Activated T-helper 1 cell treated with anti-CD3 and anti-CD28 coated beads, Interleukin-12 subunit alpha, Interleukin-12 subunit beta, Interleukin-2, Interleukin-4 antibody, amounts not matched to agents 30 ng/mL and 10 ng/mL and 1 ng/mL, durations not matched to agents 14 hours and 24 hours and 36 hours (primary cell): ENCODE measurements around the gene COL1A1. TPM values are rescaled to one million over a fixed set of nuclear protein-coding genes. Genes with fewer than 3 reads are reported as not detected.

Experiments used
- DNase-seq: peaks from one replicate; pipeline ENCODE4 v3.0.0; 2021; ENCODE audit warnings: low spot score
- H3K27ac Mint-ChIP-seq: one replicate; pipeline ENCODE4 v1.8.0; 2021; ENCODE audit warnings: mild to moderate bottlenecking, mixed read lengths
- H3K27me3 Mint-ChIP-seq: one replicate; pipeline ENCODE4 v1.8.0; 2022; ENCODE audit warnings: mild to moderate bottlenecking, moderate library complexity, mixed read lengths; ENCODE audit not compliant: insufficient read depth
- H3K36me3 Mint-ChIP-seq: one replicate; pipeline ENCODE4 v1.8.0; 2021; ENCODE audit warnings: low read depth, mixed read lengths
- H3K4me1 Mint-ChIP-seq: one replicate; pipeline ENCODE4 v1.8.0; 2021; ENCODE audit warnings: low read depth, mixed read lengths
- H3K4me3 Mint-ChIP-seq: one replicate; pipeline ENCODE4 v1.8.0; 2021; ENCODE audit warnings: mild to moderate bottlenecking, moderate library complexity, mixed read lengths
- H3K9me3 Mint-ChIP-seq: one replicate; pipeline ENCODE4 v1.8.0; 2021; ENCODE audit warnings: mixed read lengths
- intact Hi-C: fragments of 100-400 bp; cut with micrococcal nuclease; formaldehyde crosslinking; loops from one replicate; pipeline ENCODE4 v1.15.1; 2024
- total RNA-seq: library from RNA; stranded (reverse); gene quantifications from 2 replicates; pipeline ENCODE4 v1.2.3, GENCODE V29; 2022

Gene COL1A1
- total RNA-seq, 1 donor from 2014 or later = 2.0 TPM

DNA sequence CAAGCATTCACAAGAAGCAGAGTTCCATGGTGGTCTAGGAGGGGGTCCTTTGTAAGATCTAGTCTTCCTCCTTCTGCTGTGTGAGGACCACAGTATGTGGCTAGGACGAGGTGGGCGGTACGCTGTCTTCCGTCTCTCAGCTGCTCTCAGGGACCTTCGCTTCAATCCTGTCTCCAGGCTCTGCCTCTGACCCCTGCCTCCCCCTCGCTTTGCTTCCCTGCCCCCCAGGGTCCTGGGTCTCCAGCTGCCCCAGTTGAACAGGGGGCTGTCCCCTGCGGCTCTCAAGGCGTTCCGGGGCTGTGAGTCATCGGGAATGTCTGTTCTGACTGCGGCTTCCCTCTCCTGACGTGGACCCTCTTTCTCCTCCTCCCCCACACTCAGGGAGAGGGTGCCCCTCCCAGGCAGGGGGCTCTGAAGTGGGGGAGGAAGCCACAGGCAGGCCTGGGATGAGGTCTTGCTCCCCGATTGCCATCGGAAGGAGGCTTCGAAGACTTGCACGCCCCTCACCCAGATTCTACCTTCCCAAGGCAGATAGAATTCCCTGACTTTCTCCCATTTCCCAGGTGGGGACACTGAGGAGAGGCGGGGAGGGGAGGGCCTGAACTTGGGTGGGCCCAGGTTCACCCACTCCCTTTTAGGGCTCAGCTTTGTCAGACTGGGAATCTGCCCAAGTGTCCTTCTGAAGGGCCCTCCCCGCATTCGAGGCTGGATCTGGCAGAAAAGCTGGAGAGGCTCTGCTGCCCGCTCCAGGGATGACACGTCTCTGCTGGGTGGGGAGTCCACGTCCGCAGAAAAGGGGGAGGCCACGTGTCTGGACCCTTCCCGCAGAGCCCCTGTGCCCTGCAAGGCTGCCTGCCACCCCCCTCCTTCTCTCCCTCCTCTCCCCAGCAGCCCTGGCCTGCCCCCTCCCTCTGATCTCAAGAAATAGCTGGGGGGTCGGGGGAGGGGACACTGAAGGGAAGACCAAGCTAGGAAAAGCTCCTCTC is 9.1 kb upstream of the COL1A1 start:
- intact Hi-C loops = no loop called here
- H3K9me3 Mint-ChIP-seq = no peaks in the 10 kb centered on the region
- H3K4me1 Mint-ChIP-seq = peaks cover 17% of the 10 kb centered on the region
- no peaks in the 10 kb centered on the region for H3K36me3 Mint-ChIP-seq
- H3K27ac Mint-ChIP-seq = no peak overlapping the region
- no peak overlapping the region for H3K4me3 Mint-ChIP-seq
- H3K27me3 Mint-ChIP-seq = peaks cover 35% of the 10 kb centered on the region
- DNase-seq = no peak

DNA sequence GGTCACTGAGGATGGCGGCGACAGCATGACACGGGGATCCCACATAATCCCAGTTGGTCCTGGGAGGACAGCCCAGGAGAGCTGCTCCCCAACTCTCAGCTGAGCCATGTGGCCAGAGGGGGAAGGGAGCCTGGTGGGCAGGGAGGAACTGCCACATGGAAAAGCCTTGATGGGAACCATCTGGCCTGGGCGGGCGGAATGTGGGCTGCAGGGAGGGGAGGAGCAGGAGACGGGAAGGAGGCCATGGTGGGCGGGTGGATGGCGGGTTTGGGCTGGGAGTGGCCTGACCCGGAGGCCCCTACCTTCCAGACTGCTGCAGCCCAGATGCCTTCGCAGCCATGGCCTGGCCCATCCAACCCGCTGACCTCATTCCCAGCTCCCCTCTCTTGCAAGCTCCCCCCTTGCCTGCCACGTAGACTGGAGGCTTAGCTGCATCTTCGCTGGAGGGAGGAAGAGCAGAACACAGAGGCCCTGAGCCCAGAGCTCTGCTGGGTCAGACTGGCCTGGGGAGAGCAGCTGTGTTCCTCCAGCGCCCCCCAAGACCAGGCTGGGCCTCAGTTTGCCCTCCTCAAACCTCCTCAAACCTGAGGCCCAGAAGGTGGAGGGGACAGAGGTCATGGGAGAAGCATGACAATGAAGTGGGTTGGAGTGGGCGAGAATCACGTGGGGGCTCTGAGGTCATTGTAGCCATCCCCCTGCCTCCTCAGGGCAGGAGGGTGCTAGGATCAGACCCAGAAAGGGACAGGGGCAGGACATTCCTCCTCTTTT is 8.2 kb upstream of the COL1A1 start:
- no peak for DNase-seq
- Mint-ChIP-seq H3K9me3 (no peaks in the 10 kb centered on the region), H3K27me3 (peaks cover 44% of the 10 kb centered on the region), H3K4me3 (no peak overlapping the region), H3K27ac (no peak overlapping the region), H3K4me1 (peaks cover 17% of the 10 kb centered on the region), H3K36me3 (no peaks in the 10 kb centered on the region)
- intact Hi-C loops = no loop called here

DNA sequence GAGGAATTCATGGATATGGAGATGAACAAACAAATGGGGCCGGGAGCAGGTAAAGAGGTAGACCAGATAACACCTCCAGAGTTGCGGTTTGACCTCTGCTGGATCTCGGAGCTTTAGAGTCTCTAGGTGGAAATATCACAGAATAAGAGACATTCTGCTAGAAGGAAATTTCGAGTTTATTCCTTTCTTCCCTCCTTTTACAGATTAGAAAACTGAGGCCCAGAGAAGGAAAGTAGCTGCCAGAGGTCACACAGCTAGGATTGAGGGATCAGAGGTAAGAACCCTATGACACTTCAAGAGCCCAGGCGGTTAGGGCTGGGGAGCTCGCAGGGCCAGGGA is 7.7 kb upstream of the COL1A1 start:
- intact Hi-C loops = no loop called here
- Mint-ChIP-seq H3K4me1 (peaks cover 17% of the 10 kb centered on the region), H3K4me3 (no peak overlapping the region), H3K27me3 (peaks cover 43% of the 10 kb centered on the region), H3K36me3 (no peaks in the 10 kb centered on the region), H3K27ac (no peak overlapping the region), H3K9me3 (no peaks in the 10 kb centered on the region)
- DNase-seq = no peak

DNA sequence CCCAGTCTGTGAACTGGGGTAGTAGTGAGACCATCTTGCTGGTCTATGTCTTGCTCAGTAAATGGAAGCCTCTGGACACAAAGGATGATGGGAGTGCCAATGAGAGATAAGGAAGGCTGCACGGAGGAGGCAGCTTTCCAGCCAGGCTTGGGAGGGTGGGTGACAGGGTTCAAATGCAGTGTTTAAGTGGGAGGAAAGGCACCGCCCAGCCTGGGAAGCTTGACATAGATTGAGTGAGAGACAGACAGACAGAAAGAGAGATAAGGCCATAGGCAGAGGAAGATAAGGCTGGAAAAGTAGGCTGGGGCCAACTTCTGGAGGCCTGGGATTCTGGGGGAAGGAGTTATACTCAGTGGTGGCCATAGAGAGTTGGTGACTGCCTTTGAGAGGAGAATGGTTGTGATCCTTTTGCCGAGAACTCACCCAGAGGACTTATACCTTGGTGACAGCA is 7.2 kb upstream of the COL1A1 start:
- Mint-ChIP-seq H3K27me3 (peaks cover 46% of the 10 kb centered on the region), H3K36me3 (no peaks in the 10 kb centered on the region), H3K4me1 (peaks cover 17% of the 10 kb centered on the region), H3K4me3 (no peak overlapping the region), H3K9me3 (no peaks in the 10 kb centered on the region), H3K27ac (no peak overlapping the region)
- no peak for DNase-seq
- intact Hi-C loops = no loop called here

DNA sequence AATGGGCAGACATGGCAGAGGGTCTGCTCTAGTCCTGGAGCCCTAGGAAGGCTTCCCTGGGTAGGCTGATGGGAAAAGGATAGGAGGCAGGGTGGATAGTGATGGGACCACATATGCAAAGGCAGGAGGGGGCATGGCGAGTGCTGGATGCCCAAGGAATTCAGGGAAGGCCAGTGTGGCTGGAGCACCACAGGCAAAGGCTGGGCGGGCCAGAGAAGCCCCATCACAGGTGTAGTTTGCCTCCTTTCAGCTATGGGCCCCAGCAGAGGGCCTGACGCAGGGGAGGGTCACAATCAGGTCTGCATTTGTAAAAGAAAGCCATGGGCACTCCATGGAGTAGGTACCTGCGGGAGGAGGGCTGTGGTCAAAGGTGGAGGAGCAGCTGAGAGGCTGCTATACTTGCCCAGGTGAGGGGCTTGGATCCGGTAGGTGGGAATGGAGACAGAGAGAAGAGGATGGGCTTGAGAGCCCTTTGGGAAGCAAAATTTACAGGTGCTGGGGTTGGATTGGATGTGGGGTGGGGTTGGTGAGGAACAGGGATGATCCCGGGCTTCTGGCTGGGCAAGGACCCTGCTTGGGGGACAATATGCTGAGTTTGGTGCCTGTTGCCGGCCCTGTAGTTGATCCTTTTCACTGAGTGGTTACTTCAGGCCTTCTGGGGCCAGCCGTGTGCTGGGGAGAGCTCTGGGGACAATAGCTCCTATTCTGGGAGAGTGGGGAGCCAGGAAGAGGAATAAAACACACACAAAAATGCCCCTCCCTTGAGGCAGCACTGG is 6.5 kb upstream of the COL1A1 start:
- H3K9me3 Mint-ChIP-seq = no peaks in the 10 kb centered on the region
- H3K4me1 Mint-ChIP-seq = peaks cover 13% of the 10 kb centered on the region
- peaks cover 46% of the 10 kb centered on the region for H3K27me3 Mint-ChIP-seq
- no peak for DNase-seq
- no peak overlapping the region for H3K27ac Mint-ChIP-seq
- no peaks in the 10 kb centered on the region for H3K36me3 Mint-ChIP-seq
- no peak overlapping the region for H3K4me3 Mint-ChIP-seq
- intact Hi-C loops = no loop called here

DNA sequence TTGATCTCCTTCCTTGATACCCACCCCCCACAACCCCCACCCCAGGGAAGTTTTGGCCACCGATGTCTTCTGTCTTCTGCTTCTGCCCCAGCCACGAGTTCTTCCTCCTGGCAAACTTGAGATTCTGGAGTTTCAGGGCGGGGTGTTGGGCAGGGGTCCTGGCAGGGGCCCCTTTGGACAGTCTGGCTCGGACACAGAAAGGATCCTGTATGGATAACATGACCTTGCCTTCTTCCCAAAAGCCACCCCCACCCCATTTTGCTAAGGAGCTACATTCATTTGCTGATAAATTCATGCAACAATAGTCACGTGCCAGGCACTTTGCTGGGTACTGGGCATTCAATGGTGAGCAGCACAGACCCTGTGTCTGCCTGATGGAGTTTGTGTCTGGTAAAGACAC is 5.9 kb upstream of the COL1A1 start:
- Mint-ChIP-seq H3K36me3 (no peaks in the 10 kb centered on the region), H3K4me3 (no peak overlapping the region), H3K27ac (no peak overlapping the region), H3K9me3 (no peaks in the 10 kb centered on the region), H3K27me3 (peaks cover 52% of the 10 kb centered on the region), H3K4me1 (peaks cover 6% of the 10 kb centered on the region)
- no peak for DNase-seq
- intact Hi-C loops = no loop called here

DNA sequence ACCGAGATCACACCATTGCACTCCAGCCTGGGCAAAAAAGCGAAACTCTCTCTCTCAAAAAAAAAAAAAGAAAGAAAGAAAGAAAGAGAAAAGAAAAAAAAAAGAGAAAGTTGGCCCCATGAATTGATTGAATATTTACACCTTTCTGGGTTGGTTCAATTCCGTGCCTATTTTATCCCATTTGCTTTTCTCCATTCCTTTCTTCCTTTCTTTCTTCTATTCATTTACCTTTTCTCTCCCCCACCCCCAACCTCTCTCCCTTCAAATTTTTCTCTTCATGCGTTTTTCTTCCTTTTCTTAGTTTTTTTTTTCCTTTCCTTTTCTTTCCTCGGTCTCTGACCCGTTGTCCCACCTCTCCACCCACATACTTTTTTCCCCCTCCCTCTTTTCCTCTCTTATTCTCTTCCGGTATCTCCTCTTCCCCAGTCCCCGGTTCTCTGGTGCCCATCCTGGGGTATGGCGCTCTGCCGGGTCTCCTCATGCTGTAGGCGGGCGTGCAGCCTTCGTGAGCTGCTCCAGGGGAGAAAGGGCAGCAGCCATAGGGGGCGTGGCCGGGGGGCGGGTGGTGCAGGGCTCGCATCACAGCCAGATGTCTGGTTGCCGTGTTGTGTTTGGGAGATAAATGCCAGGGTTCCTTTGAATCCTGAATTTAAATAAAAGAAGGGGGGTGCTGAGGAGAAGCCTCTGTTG is 5.3 kb upstream of the COL1A1 start:
- no peak overlapping the region for H3K4me3 Mint-ChIP-seq
- no peaks in the 10 kb centered on the region for H3K9me3 Mint-ChIP-seq
- H3K27ac Mint-ChIP-seq = no peak overlapping the region
- peaks cover 5% of the 10 kb centered on the region for H3K4me1 Mint-ChIP-seq
- intact Hi-C loops = no loop called here
- H3K27me3 Mint-ChIP-seq = peaks cover 57% of the 10 kb centered on the region
- H3K36me3 Mint-ChIP-seq = no peaks in the 10 kb centered on the region
- no peak for DNase-seq

DNA sequence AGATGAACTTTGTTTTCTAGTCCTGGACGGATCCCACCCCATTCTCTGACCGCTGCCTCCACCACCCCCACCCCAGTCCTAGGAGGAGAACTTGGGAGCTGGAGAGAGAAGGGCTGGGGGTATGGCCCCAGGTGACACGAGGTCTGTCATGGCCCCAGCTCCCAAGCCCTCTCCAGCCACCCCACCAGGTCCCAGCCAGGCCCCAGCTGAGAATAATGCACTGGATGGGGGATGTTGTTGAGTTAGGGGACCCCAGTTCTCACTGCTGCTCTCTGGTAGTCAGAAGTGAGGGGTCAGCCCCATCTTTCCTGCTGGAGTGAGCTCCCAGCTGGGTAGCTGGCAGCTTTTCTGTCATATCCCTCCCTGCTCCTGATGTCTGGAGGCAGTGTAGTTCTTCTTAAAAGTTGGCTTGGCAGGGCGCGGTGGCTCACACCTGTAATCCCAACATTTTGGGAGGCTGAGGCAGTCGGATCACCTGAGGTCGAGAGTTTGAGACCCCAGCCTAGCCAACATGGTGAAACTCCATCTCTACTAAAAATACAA is 4.6 kb upstream of the COL1A1 start:
- no peak overlapping the region for H3K4me3 Mint-ChIP-seq
- peaks cover 60% of the 10 kb centered on the region for H3K27me3 Mint-ChIP-seq
- intact Hi-C loops = no loop called here
- H3K4me1 Mint-ChIP-seq = peaks cover 9% of the 10 kb centered on the region
- no peaks in the 10 kb centered on the region for H3K9me3 Mint-ChIP-seq
- no peaks in the 10 kb centered on the region for H3K36me3 Mint-ChIP-seq
- DNase-seq = no peak
- H3K27ac Mint-ChIP-seq = no peak overlapping the region

DNA sequence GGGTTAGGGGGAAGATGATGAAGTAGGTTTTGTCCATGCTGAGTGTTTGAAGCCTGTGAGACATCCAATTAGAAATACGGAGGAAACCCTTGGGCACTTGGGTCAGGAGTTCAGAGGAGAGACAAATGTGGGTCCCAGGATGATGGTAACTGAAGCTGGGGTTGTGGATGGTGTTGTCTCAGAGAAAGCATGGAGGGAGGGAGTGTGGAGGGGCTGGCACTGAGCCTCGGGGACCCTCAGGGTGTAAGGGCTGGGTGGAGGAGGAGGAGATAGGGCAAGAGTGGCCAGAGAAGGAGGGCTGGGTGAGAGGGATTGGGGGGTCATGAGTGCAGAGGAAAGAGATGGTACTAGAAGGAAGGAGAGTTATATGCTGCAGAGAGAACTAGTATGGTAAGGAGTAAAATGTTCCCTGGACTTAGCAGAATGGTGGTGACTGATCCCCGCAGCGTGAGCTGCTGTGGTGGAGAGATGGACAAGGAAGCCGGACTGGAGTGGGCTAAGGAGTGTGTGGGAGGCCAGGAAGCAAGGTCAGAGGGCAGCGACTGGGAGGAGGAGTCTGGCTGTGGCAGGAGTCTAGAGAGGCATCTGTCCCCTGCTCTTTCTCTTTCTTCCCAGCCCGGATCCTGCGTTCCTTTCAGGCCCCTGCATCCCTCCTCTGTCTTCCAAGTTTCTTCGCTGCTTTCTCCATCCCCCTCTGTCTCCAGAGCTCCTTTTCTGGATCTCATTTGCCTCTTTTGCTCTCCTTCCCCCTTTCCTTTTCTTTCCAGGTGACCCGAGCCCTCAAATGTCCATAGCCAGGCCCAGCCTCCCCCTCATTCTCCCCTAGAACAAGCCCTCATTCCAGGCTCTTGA is 3.9 kb upstream of the COL1A1 start:
- intact Hi-C loops = no loop called here
- peaks cover 14% of the 10 kb centered on the region for H3K4me1 Mint-ChIP-seq
- peaks cover 66% of the 10 kb centered on the region for H3K27me3 Mint-ChIP-seq
- H3K9me3 Mint-ChIP-seq = no peaks in the 10 kb centered on the region
- H3K4me3 Mint-ChIP-seq = no peak overlapping the region
- H3K27ac Mint-ChIP-seq = no peak overlapping the region
- H3K36me3 Mint-ChIP-seq = no peaks in the 10 kb centered on the region
- no peak for DNase-seq

DNA sequence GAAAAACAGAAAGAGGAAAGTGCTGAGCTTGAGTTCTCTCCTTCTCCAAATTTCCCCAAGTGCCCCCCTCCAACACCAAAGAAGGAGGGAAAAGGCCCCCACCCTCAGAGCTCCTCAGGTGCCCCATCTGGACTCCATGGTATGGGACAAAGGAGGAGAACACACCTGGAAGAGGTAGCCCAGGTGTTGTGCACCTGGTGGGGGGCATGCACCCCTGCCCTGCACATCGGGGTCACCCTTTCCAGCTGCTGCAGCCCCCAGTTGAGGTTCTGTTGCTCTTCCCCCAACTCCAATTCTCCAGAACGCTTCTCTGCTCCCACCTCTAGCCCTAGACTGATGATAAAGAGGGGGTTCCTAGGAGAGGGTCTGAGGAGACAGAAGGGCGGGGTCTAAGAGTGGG is 3.0 kb upstream of the COL1A1 start:
- DNase-seq = no peak
- Mint-ChIP-seq H3K4me3 (no peak overlapping the region), H3K36me3 (no peaks in the 10 kb centered on the region), H3K9me3 (no peaks in the 10 kb centered on the region), H3K4me1 (peaks cover 14% of the 10 kb centered on the region), H3K27ac (no peak overlapping the region), H3K27me3 (peaks cover 71% of the 10 kb centered on the region)
- intact Hi-C loops = no loop called here

DNA sequence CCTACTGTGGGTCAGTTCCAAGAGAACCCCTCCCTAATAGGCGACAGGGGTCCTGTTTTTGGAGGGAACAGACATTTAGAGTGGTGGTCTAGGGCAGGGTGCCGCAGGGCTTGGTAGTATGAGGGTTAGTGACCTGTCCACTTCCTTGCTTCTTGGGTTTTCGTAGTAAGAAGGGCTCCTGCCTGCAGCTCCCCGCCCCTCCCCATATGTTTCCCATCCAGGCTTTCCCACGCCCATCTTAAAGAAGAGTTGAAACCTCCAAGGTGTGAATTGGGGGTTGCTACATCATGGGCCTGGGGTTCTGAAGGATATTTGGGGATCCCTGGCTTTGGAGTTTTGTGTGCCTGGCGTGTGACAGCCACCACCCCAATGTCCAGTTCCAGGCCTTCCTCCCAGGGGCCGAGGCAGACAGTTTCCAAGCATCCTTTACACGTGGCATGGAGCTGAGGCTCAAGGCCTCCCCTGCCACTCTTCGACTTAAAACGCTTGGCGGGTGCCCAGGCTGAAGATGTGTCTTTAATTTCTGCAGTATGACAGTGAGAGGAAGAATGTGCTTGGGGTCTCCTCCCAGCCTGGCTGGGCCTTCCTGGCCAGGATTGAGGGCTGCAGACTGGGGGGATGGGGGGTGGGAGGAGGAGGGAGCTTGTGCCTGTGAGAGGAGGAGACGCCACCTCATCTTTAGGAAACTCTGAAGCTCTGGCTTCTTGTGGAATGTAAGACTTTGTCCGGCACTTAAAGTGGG is 2.3 kb upstream of the COL1A1 start:
- Mint-ChIP-seq H3K27ac (no peak overlapping the region), H3K9me3 (no peaks in the 10 kb centered on the region), H3K4me3 (no peak overlapping the region), H3K27me3 (peaks cover 69% of the 10 kb centered on the region), H3K36me3 (no peaks in the 10 kb centered on the region), H3K4me1 (peaks cover 17% of the 10 kb centered on the region)
- DNase-seq = no peak
- intact Hi-C loops = no loop called here
